Right renal cortex interstitium (tissue), 3 donors: ENCODE results near the gene PSAP. TPM values are rescaled to one million over a fixed set of nuclear protein-coding genes. Genes with fewer than 3 reads are reported as not detected.
A peak's percentile ranks its signal among the peaks of the same experiment; 100 is the strongest.
"Not testable (repeated sequence)": the region's sequence is repeated elsewhere in the genome, so short reads cannot be mapped to it uniquely, and the experiment has no call there.

Experiments used
- DNase-seq, 3 donors: peaks; one replicate each; pipeline ENCODE4 v3.0.0-alpha.2; 2013; ENCODE audit warnings: low read depth in 3 of 3, low spot score in 2 of 3
- polyA plus RNA-seq, 3 donors: library from polyadenylated mRNA; unstranded; fragments of 120-200 nt; gene quantifications; one replicate each; pipeline ENCODE4 v1.2.1, GENCODE V29; 2013; ENCODE audit not compliant: insufficient read length in 3 of 3

Gene PSAP
- polyA plus RNA-seq: 100 to 1,000 TPM; 903 to 920 (median 909) TPM

DNA sequence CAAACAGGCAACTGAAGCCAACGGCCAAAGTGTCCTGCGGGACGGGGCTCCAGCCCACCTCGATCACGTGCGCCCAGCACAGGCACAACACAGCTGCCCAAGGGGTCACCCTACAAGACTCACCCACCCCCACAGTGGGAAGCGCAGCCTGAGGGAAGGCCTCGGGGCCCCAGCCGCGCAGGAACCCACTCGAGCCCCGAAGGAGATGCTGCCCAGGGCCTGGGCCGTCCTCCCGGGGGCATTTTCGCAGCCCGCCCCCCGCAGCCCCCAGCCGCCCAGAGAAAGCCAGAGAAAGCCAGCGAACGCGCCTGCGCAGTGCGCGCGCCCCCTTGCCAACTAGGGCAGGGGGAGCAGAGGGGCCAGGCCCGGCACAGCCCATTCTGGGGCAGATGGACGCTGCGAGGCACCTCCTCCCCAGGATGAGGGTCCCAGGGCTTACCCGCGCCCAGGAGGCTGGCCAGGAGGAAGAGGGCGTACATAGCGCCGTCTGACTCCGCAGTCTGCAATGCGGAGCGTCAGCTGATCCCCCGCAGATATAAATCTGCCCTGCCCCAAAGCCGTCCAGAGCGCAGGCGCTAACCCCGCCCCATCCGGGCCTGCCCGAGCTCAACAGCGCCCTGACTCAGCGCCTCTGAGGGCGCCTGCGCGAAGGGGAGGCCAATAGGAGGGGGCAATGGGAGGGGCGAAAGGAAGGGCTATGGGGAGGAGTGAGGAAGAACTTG, at the start of gene PSAP:
TSS of gene PSAP (minus strand) at position 509 of the 722 bp plus-strand sequence. CDS start at position 479, 30 bp downstream.
- peak; percentile 92 to 97 (median 95) for DNase-seq

DNA sequence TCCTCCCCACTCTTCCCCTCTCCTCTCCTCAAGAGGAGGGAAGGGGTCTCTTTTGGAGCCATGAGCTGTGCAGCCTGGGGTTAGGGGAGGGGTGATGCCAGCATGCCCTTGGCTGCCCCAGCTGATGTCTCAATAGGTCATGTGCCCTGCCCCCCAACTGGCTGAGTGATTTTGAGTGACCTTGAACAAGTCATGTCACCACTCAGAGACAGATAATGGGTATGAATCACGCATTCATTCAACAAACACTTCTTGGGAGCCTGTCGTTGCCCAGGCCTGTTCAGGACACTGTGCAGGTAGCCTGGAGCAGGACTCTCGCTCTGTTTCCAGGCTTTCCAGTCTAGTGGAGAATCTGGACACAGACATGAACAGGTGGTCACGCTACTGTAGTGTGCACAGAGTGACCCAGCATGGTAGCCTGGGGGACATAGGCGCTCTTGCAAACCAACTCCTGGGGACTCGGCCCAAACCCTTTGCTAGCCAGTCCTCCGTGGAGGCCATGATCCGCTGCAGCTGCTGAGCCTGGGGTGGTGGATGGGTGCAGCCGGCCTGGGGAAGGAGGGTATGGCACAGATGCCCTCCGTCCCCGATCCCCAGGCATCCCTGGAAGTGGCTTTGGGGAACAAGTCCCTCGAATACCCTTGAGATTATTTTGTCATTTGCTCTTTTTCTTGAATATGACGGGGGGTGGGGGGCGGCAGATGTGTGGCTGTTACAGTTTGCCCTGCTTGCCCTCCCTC, 49.6 kb upstream of the PSAP start:
- DNase-seq: no peak

DNA sequence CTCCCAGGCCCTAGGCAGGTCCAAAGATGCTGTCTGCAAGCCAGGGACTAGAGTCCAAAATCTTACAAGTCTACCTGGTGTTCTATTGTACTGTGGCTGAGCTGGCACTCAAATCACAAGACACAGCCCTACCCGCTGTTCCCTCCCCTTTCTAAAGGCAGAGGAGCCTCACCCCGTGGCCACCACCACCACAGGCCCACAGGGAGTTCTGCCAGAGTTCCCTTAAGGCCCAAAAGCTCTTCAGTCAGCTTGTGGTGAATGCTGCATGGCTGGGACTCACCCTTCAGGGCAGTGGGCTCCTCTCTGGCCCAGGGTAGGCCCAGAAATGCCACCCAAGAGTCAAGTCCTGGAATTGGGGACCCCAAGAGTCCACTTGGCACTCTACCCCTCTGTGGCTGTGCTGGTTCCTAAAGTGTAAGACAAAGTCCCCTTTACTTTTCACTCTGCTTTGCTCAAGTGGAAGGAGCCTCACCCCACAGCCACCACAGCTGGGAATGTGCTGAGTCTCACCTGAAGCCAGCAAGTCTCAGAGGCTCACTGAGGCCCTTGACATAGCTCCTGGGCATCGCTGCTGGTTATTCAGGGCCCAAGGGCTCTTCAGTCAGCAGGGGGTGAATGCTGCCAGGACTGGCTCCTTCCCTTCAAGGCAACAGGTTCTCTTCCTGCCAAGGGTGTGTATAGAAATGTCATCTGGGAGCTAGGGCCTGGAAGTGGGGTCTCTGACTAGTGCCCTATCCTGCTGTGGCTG, 48.8 kb upstream of the PSAP start:
- DNase-seq: no peak

DNA sequence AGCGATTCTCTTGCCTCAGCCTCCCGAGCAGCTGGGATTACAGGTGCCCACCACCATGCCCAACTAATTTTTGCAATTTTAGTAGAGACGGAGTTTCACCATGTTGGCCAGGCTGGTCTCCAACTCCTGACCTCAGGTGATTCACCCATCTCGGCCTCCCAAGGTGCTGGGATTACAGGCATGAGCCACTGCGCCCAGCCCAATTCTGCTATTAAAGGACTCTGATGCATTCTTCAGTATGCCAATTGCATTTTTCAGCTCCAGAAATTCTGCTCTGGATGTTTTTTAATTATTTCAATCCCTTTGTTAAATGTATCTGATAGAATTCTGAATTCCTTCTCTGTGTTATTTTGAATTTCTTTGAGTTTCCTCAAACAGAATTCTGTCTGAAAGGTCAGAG, 47.3 kb upstream of the PSAP start:
- DNase-seq: not testable (repeated sequence)

DNA sequence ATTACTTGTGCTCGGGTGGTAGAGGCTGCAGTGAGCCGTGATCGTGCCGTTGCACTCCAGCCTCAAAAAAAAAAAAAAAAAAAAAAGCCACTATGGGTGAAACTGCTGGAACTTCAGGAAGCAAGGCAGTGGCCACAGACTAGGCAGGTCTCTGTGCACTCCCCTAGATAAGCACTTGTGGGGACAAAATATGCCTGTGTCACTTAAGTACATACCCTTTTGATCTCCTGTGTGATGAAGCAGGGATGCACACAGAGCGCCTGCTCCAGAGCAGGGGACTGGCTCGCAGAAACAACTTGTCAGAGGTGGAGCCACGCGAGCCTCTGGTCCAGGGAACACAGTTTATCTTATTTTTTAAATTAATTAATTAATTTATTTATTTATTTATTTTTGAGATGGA, 42.9 kb upstream of the PSAP start:
- no peak for DNase-seq

DNA sequence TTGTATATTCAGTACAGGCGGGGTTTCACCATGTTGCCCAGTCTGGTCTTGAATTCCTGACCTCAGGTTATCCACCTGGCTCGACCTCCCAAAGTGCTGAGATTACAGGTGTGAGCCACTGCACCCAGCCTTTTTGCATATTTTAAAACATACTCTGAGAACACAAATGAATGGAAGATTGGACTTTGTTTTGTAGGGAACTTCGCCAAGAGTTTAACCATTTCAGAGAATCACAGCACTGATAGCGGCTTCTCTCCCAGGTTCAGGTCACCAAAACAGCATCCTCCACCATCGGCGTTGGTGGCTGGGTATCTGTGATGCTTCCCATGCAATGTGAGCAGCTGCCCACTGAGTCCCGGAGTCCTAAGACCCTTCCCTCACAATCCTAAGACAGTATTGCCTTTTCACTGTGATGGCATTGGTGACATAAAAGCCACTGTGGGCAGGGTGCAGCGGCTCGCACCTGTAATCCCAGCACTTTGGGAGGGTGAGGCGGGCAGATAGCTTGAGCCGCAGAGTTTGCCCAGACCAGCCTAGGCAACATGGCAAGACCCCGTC, 42.3 kb upstream of the PSAP start:
- no peak for DNase-seq

DNA sequence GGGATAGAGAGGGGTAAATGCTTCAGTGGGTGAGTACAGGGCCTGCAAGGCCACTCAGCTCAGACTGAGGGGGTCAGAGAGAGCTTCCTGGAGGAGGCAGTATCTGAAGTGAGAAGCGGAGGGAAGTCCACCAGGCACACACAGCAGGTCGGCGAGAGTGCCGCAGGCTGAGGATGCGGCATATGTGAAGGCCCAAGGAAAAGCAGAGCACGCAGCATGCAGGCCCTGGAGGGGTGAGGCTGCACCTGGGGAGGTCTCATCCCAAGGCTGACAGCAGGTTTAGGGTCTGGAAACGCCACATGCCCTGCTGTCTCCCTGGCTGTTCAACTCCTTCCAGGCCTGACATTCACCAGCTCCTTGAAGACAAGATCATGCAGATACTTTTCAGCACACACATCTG, 40.4 kb upstream of the PSAP start:
- no peak for DNase-seq

DNA sequence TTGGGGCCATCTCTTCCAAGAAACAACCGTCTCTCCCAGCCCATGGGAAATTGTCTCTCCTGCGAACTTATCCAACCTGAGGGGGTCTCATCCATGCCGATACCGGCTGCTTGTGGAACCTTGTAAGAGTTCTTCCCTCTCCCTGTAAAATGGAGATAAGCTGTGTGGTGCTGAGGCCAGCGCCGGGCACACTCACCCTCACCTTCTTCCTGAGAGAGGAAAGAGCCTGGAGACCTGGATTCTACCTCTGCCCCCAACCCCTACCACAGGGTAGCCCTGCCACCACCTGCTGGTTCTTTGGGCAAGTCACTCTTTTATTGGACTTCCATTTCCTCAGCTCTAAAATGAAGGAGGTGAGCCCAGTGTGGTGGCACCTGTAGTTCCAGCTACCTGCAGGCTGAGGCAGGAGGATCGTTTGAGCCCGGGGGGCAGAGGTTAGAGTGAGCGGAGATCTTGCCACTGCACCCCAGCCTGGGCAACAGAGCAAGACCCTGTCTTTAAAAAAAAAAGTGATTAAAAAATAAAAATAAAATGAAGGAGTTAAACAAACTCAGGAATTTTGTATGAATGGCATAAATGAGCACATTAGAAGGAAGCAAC, 38.4 kb upstream of the PSAP start:
- DNase-seq: no peak

DNA sequence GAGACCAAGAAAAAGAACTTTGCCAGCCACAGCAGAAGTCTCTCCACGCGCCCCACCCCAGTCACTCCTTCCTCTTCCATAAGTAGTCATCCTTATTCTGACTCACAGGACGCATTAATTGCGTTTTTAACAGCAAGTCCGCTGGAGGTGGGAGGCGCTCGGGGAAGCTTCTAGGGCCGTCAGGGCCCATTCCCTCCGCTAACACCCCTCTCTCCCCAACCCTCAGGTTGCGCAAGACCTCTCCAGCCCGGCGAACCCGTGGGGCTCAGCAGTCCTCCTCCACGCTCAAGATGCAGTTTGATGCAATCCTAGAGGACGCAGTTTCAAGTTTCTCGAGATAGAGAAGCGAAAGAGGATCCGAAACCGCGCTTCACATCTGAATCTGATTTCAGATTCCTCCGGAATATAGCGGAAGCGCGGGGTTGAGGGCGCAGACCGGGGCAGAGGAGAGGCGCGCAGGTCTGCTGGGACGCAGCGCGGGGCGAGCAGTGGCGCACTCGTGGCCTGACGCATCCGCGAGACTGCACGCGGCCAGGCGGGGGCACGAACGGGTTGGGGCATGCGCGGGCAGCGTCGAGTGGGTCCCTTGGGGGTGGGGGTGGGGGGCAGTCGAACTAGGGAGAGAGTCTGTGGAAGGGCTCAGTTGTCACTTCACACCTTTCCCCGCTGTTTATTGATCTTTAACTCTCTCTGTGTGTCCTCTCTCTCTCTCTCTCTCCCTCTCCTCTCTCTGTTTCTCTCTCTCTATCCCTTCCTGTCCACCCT, 37.8 kb upstream of the PSAP start:
- DNase-seq: peak; percentile 38 to 53 (median 53)

DNA sequence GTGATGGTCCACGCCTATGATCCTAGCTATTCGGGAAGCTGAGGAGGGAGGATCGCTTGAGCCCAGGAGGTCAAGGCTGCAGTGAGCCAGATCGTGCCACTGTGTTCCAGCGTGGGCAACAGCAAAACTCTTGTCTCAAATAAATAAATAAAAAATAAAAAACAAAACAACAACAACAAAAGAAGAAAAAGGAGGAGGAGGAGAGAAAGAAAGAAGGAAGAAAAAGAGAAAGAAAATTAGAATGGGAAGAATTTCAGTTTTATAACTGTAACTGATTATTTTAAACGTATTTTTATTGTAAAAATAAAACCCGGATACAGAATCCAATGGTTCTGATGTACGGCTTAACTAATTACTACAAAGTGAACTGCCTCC, 37.2 kb upstream of the PSAP start:
- no peak for DNase-seq

DNA sequence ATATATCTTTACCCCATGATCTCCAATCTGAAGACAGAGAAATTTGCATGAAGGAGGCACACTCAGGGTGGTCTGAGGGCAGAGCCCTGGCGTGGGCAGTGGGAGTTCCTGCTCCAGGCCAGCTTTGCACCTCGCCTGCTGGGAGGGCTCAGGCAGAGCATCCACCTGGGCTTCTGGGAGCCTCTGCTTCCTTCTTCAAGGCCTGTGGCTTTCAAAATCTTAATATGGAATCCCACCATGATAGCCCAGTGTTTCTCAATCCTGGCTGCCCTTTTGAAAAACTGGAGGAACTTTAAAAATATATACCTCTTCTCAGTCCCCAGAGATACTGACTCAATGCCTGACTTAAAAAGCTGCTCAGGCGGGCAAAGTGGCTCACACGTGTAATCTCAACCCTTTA, 36.7 kb upstream of the PSAP start:
- DNase-seq: no peak

DNA sequence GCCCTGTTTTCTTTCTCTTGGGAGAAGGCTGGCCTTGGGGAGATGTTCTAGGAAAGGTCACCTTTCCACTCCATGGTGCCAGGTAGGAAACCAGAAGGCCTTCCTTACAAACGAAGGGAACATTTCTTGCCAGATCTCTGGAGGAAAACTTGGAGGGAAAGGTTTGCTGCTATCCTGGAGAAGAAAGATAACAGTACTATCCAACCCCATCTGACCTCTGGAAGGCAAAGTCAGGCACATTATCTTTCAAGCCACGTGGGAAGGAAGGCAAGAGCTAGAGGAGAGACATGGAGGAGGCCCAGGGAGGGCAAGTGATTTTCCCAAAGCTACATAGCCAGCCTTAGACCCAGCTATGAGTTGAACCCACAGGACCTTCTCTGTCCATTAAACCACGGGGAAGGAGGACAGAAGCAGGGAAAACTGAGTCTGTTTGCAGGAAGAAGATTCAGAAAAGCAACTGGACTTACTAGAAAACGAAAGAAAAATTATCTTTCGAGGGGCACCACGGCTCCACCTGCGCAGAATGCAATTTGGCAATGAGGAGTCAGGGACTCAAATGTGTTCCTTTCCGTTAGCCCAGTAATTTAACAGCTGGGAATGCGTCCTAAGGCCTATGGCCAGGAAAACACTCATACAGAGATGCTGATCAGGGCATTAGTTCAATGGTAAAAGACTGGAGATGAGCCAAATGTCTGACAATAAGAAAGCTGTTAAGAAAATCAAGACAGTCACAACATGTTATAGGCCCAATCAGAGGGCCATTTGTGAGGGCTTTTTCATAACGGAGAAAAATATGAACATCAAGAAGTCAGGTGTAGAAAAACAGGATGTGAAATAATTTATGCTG, 32.0 kb upstream of the PSAP start:
- DNase-seq: no peak

DNA sequence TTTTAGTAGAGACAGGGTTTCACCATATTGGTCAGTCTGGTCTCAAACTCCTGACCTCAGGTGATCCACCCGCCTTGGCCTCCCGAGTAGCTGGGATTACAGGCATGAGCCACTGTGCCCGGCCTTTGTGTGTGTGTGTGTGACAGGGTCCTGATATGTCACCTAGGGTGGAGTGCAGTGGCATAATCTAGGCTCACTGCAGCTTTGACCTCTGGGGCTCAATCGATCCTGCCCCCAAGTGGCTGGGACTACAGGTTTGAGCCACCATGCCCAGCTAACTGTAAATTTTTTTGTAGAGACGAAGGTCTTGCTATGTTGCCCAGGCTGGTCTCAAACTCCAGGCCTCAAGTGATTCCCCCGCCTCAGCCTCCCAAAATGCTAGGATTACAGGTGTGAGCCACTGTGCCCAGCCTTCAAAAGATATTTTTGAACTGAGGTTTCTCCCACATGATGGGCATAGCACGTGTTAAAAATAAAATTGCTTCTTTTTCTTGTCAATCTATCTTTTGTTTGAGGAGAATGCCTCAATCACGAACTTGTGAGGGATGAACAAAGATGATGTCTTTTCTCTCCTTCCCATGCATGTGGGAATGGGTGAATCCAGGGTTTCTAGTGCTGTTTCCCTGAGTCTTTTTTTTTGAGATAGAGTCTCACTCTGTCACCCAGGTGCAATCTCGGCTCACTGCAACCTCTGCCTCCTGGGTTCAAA, 30.8 kb upstream of the PSAP start:
- DNase-seq: no peak

DNA sequence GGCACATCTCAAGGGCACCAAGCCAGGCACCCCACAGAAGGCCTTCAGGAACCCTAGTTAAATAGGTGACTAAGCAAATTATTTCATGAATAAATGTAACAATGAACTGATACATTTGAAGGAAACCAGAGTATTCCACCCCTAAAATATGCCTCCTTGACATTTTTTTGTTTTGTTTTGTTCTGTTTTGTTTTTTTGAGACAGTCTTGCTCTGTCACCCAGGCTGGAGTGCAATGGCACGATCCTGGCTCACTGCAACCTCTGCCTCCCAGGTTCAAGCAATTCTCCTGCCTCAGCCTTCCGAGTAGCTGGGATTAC, 30.2 kb upstream of the PSAP start:
- not testable (repeated sequence) for DNase-seq

DNA sequence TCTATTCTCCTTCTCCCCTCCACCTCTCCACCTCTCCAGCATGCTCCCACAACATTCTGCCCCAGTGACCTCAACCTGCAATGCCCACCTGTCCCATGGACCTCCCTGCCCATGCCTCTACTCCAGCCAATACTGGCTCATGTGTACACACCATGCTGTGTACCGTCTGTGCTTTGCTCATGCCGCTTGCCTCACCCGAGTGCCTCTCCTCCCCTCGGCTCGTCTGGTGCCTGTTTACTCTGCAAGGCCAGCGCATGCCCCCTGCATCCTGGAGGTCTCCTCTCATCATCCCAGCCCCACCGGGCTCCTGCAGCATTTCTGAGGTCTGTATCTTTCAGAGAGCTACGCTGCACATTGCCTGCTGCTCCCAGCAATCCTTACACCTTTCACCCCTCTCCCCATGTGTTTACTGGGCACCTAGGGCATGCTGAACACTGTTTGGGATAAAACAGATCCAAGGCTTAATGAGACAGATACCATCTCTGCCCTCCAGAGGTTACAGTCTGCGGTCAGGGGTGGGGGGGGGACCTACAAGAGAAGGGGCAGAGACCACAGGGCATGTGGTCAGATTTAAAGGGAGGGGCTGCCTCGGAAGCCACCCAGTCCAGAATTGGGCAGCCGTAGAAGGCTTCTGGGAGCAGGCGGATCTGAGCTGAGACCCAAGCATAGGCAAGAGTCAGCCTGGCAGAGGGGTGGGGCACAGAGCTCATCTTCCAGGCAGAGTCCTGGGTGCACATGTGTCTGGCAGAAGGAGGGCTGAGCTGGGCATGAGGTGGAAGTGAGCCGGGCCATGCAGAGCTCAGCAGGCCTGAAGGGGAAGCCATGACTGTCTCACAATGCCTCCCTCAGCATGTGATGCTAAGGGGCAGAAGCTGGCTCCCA, 29.6 kb upstream of the PSAP start:
- DNase-seq: no peak

DNA sequence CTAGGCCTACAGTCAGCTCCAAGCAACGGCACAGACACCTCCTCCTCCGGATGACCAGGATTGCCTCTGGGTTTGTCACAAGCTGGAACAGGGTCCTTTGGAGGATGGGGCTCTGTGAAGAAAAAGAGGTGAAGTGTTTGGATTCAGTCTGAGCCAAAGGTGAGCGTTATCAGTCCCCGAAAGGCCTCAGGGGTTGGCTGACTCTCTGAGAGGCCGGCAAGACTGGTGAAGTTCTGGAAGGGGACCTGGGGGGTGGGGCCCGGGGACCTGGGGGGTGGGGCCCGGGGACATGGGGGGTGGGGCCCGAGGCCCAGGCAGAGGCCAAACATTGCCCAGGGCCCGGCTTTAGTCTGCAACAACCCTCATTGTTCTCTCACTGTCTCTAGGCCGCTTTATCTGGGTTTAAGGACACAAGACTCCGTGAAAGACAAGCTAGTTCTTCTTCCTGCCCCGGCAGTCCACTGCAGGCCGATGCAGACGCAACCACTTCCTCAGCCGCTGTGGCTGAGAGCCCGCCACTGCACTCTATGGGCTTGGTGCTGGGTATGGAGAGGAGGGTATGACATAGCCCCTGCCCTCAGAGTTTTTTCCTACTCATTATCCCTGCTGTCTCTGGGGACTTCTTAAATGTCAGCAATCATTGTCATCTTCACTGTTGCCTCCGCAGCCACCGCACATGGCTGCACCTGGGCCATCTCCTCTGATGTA, 27.4 kb upstream of the PSAP start:
- DNase-seq: no peak

DNA sequence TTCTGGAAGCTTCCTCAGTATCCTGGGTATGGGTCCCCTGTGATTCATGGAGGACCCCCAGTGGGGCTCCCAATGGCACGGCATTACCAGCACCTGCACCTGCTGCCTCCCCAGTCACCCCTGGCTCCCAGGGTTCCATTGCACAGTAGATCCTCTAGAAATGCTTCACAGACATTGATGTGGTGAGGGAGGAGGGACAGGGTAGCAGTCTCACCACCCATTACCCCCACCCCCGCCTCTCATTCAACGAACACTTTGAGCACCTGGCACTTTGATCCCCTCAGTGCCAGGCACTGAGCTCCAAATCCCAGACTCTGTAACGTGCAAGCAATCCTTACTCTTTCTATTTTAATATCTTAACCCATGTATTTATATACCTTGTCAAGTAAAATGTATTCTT, 26.8 kb upstream of the PSAP start:
- DNase-seq: no peak
